ENCODE data around the gene LRMDA. TPM values are rescaled to one million over a fixed set of nuclear protein-coding genes. Genes with fewer than 3 reads are reported as not detected.

The LRMDA gene
- total RNA-seq, 3 donors from 2014 or later (not counting 1 experiment from before 2014, with no cell fraction given), result 1.4 to 2.4 (median 2.1) TPM

DNA sequence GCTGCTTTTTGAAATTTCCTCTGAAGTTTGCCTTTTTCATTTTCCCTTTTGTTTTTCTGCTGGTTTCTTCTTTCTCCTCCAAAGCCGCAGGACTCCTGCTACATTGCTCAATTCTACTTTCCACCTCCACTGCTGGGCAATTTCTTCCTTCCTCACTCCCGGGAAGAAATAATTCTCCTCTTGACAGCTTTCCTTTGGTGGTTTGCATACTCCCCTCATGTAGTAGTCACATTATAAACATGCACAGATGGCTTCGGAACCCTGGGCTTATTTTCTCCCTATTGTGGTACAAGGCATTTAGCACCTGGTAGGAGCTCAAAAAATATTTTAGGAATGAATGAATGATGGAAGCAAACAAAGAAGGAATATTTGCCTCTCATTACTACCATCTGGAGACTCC, 977.2 kb downstream of the LRMDA start:
- intact Hi-C loops (cut with micrococcal nuclease), result no loop called here
- ATAC-seq (no peak), DNase-seq (no peak)
- Histone ChIP-seq H3K27ac (ENCODE audit: low read length) (no peak overlapping the region), H3K27me3 (ENCODE audit: control insufficient read depth, insufficient read depth, low read length) (no peaks in the 10 kb centered on the region), H3K36me3 (ENCODE audit: control insufficient read depth, insufficient read depth, low read length) (no peaks in the 10 kb centered on the region), H3K4me3 (ENCODE audit: low read length) (no peak overlapping the region), H3K9me3 (ENCODE audit: control insufficient read depth, insufficient read depth, low read length) (no peaks in the 10 kb centered on the region), H3K4me1 (ENCODE audit: control insufficient read depth, insufficient read depth, low read length) (no peaks in the 10 kb centered on the region)
- Mint-ChIP-seq H3K36me3 (no peaks in the 10 kb centered on the region), H3K4me3 (no peak overlapping the region), H3K4me1 (no peaks in the 10 kb centered on the region), H3K9me3 (peaks cover 4 to 5% of the 10 kb centered on the region in 2 donors), H3K27me3 (ENCODE audit: low read depth in 2 of 2) (peaks cover 0 to 4% of the 10 kb centered on the region in 2 donors), H3K27ac (no peak overlapping the region)
- TF ChIP-seq, protein P1, sequence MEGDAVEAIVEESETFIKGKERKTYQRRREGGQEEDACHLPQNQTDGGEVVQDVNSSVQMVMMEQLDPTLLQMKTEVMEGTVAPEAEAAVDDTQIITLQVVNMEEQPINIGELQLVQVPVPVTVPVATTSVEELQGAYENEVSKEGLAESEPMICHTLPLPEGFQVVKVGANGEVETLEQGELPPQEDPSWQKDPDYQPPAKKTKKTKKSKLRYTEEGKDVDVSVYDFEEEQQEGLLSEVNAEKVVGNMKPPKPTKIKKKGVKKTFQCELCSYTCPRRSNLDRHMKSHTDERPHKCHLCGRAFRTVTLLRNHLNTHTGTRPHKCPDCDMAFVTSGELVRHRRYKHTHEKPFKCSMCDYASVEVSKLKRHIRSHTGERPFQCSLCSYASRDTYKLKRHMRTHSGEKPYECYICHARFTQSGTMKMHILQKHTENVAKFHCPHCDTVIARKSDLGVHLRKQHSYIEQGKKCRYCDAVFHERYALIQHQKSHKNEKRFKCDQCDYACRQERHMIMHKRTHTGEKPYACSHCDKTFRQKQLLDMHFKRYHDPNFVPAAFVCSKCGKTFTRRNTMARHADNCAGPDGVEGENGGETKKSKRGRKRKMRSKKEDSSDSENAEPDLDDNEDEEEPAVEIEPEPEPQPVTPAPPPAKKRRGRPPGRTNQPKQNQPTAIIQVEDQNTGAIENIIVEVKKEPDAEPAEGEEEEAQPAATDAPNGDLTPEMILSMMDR (IDR thresholded peaks at IDR 0.05), result no peak
- WGBS (ENCODE audit: insufficient coverage), result 73% methylated on average over 2 of the region's 3 CpGs

GRCh38 chr10:76411729-76412435, 980.5 kb downstream of the LRMDA start:
- Mint-ChIP-seq H3K9me3 (peaks cover 4 to 5% of the 10 kb centered on the region in 2 donors), H3K4me3 (no peak overlapping the region), H3K27ac (no peak overlapping the region), H3K36me3 (no peaks in the 10 kb centered on the region), H3K27me3 (ENCODE audit: low read depth in 2 of 2) (peaks cover 0 to 4% of the 10 kb centered on the region in 2 donors), H3K4me1 (no peaks in the 10 kb centered on the region)
- H3K36me3 ChIP-seq (ENCODE audit: control insufficient read depth, insufficient read depth, low read length), result no peaks in the 10 kb centered on the region
- no peaks in the 10 kb centered on the region for H3K4me1 ChIP-seq (ENCODE audit: control insufficient read depth, insufficient read depth, low read length)
- H3K9me3 ChIP-seq (ENCODE audit: control insufficient read depth, insufficient read depth, low read length), result no peaks in the 10 kb centered on the region
- TF ChIP-seq, protein P1 (IDR thresholded peaks at IDR 0.05), result no peak
- H3K4me3 ChIP-seq (ENCODE audit: low read length), result no peak overlapping the region
- no peaks in the 10 kb centered on the region for H3K27me3 ChIP-seq (ENCODE audit: control insufficient read depth, insufficient read depth, low read length)
- WGBS (ENCODE audit: insufficient coverage), result 76% methylated on average over 8 of the region's 8 CpGs
- intact Hi-C loops (cut with micrococcal nuclease), result no loop called here
- no peak overlapping the region for H3K27ac ChIP-seq (ENCODE audit: low read length)
- no peak for DNase-seq
- ATAC-seq, result no peak

GRCh38 chr10:76415554-76415953, 984.1 kb downstream of the LRMDA start:
- no peaks in the 10 kb centered on the region for H3K9me3 ChIP-seq (ENCODE audit: control insufficient read depth, insufficient read depth, low read length)
- H3K27ac ChIP-seq (ENCODE audit: low read length), result no peak overlapping the region
- 95% methylated on average over 5 of the region's 7 CpGs for WGBS (ENCODE audit: insufficient coverage)
- no peaks in the 10 kb centered on the region for H3K36me3 ChIP-seq (ENCODE audit: control insufficient read depth, insufficient read depth, low read length)
- H3K36me3 Mint-ChIP-seq, result no peaks in the 10 kb centered on the region
- no peak overlapping the region for H3K27ac Mint-ChIP-seq
- peaks cover 4 to 5% of the 10 kb centered on the region in 2 donors for H3K9me3 Mint-ChIP-seq
- no peaks in the 10 kb centered on the region for H3K27me3 Mint-ChIP-seq (ENCODE audit: low read depth in 2 of 2)
- ATAC-seq, result no peak
- intact Hi-C loops (cut with micrococcal nuclease), result no loop called here
- no peaks in the 10 kb centered on the region for H3K4me1 Mint-ChIP-seq
- DNase-seq, result no peak
- TF ChIP-seq, protein P1 (IDR thresholded peaks at IDR 0.05), result no peak
- H3K4me3 Mint-ChIP-seq, result no peak overlapping the region
- H3K4me3 ChIP-seq (ENCODE audit: low read length), result no peak overlapping the region
- H3K27me3 ChIP-seq (ENCODE audit: control insufficient read depth, insufficient read depth, low read length), result no peaks in the 10 kb centered on the region
- H3K4me1 ChIP-seq (ENCODE audit: control insufficient read depth, insufficient read depth, low read length), result no peaks in the 10 kb centered on the region

GRCh38 chr10:76416642-76417041, 985.2 kb downstream of the LRMDA start:
- no peaks in the 10 kb centered on the region for H3K4me1 ChIP-seq (ENCODE audit: control insufficient read depth, insufficient read depth, low read length)
- no peaks in the 10 kb centered on the region for H3K9me3 ChIP-seq (ENCODE audit: control insufficient read depth, insufficient read depth, low read length)
- 94% methylated on average over 3 of the region's 4 CpGs for WGBS (ENCODE audit: insufficient coverage)
- H3K4me3 ChIP-seq (ENCODE audit: low read length), result no peak overlapping the region
- intact Hi-C loops (cut with micrococcal nuclease), result no loop called here
- no peaks in the 10 kb centered on the region for H3K27me3 ChIP-seq (ENCODE audit: control insufficient read depth, insufficient read depth, low read length)
- Mint-ChIP-seq H3K4me1 (no peaks in the 10 kb centered on the region), H3K9me3 (peaks cover 4 to 5% of the 10 kb centered on the region in 2 donors), H3K27me3 (ENCODE audit: low read depth in 2 of 2) (no peaks in the 10 kb centered on the region), H3K36me3 (no peaks in the 10 kb centered on the region), H3K27ac (no peak overlapping the region), H3K4me3 (no peak overlapping the region)
- ATAC-seq (no peak), DNase-seq (no peak)
- no peaks in the 10 kb centered on the region for H3K36me3 ChIP-seq (ENCODE audit: control insufficient read depth, insufficient read depth, low read length)
- no peak overlapping the region for H3K27ac ChIP-seq (ENCODE audit: low read length)
- TF ChIP-seq, protein P1 (IDR thresholded peaks at IDR 0.05), result no peak

Measured in natural killer cell (primary cell).